GM11168 (cell line): ENCODE data around the gene SLC25A33.
"Not testable (repeated sequence)": the region's sequence is repeated elsewhere in the genome, so short reads cannot be mapped to it uniquely, and the experiment has no call there.

Source experiments
- in situ Hi-C: fragments of 300-500 bp; cut with MboI; formaldehyde crosslinking; loops from one replicate; pipeline ENCODE4 v1.12.0; 2022; ENCODE audit warnings: low sequenced_read_pairs; ENCODE audit not compliant: unreplicated experiment

SLC25A33 gene, protein sequence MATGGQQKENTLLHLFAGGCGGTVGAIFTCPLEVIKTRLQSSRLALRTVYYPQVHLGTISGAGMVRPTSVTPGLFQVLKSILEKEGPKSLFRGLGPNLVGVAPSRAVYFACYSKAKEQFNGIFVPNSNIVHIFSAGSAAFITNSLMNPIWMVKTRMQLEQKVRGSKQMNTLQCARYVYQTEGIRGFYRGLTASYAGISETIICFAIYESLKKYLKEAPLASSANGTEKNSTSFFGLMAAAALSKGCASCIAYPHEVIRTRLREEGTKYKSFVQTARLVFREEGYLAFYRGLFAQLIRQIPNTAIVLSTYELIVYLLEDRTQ

DNA sequence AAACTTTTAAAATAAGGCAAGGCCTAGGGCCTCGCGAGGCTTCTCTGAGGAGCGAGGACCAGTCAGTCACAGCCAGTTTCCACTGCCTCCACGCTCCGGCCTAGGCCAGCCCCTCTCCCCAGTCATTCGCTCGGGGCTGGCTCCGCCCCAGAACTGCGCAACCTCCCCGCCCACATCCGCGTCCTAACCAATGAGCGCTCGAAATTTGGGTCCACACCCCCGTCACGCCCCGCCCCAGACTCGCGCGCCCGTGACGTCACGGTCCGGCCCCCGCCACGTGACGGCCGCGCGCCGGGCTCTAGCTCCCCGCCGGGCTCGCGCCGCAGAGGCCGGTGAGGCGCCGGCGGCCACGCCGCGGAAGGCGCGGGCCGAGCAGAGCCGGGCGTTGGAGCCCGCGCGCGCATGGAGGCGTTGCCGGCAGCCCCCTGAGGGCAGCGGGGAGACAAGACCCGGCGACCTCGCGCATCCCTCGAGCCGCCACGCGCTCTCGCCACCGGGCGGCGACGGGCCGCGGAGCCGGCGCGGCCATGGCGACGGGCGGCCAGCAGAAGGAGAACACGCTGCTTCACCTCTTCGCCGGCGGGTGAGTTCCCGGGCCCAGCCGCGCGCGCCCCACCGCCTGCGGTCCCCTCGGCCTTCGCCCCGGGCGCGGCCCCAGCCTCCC lies at the start of gene SLC25A33:
SLC25A33 (plus strand) TSS at position 301 of the 664 bp plus-strand sequence; CDS start at position 528, 227 bp downstream.
- in situ Hi-C loops = no loop called here

DNA sequence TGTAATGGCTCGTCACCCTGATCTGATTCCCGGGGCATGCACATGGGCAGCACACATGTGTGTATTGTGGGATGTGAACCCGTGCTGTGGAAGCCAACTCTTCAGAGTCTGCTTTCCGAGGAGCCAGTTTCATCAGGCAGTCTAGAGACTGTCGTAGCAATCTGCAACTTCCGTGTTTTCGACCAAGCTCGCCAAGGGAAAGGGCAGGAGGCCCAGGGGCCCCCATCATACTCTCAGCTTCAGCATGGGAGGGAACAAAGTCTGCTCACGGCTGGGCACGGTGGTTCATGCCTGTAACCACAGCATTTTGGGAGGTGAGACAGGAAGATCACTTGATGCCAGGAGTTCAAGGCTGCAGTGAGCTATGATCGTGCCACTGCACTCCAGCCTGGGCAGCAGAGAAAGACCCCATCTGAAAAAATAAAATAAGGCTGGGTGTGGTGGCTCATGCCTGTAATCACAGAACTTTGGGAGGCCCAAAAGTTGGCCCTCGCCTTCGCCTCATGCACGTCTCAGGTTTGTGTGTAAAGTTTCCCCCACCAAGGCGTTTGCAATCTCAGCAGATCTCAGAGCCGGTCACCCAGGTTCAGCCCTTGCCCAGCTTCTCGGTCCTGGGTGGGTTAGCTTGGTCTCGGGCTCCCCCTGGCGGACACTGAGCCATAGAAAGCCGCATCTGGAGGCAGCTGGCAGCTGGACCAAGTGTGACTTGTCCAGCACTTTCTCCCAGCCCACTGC lies 48.5 kb upstream of the SLC25A33 start:
- in situ Hi-C loops = loop anchor here (10.0 kb wide), 1 partner anchor 196 kb away; the partner anchor contains the start of gene SPSB1

DNA sequence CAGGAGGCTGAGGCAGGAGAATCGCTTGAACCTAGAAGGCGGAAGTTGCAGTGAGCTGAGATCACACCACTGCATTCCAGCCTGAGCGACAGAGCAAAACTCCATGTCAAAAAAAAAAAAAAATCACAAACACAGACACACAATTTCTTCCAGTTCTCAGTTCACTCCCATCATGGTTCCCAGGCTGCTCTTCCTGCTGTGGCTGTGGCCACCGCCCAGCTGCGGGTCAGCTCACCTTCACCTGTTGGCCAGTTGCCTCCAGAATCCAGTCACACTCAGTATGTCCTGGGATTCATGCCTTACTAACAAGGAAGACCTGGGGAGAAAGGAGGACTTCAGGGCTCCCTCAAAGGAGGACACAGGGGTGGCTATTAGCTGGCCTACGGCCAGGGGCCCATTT lies 45.9 kb upstream of the SLC25A33 start:
- in situ Hi-C loops = loop anchor here (10.0 kb wide), 1 partner anchor 199 kb away; the partner anchor contains the start of gene SPSB1

DNA sequence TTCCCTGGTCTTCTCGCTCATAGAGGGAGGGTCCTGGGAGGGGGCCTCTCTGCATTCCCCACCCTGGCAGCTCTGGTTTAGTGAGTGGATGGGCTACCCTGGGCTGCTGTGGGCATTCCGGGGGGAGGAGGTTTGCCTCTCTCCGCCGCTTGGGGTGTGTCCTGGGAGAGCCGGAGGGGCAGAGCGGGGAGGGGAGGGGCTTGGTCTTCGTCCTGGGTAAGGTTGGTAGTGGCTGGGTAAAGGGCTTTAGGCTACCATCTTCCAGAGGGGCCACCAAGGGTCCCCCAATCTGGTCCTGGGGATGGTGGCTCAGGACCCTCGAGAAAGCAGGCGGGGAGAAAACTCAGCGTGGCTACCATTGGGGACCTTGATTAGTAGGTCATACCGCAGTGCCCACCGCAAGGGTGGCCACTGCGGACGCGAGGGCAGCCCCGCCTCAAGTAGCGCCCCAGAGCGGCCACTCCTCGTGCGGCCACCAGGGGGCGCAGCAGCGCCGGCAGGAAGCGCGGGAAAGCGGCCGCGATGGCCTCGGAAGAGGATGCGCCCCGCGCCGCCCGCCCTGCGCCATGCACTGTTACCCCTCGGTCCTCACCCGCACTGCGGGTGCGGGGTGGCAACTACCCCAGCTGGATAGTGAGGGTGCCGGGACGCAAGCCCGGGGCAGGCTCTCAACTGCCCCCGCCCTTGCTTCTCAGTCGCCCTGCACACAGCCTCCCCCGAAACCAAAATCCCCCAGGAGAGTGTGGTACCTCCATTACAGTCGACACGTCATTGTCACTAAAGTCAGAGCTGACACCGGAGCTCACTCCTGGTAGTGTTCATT lies 44.1 kb upstream of the SLC25A33 start:
- in situ Hi-C loops = loop anchor here (10.0 kb wide), 1 partner anchor 200 kb away; the partner anchor contains the start of gene SPSB1

DNA sequence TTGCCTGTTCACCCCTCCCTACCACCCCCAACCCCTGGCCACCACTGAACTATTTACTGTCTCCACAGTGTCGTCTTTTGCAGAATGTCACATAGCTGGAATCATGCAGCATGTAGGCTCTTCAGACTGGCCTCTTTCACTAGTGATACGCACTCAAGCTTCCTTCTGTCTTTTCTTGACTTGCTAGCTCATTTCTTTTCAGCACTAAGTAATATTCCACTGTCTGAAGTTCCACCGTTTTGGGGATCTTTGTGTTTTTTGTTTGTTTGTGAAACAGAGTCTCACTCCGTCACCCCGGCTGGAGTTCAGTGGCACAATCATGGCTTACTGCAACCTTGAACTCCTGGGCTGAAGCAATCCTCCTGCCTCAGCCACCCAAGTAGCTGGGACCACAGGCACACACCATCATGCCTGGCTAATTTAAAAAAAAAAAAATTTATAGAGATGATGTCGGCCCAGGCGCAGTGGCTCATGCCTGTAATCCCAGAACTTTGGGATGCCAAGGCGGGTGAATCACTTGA lies 43.4 kb upstream of the SLC25A33 start:
- in situ Hi-C loops = loop anchor here (10.0 kb wide), 1 partner anchor 201 kb away; the partner anchor contains the start of gene SPSB1

GRCh38 chr1:9500756-9501754 lies 38.2 kb upstream of the SLC25A33 start:
- in situ Hi-C loops = loop anchor here (5.0 kb wide), 1 partner anchor 66 kb away; no protein-coding TSS in a partner anchor

- in situ Hi-C loops = loop anchor here (5.0 kb wide), 1 partner anchor 64 kb away; no protein-coding TSS in a partner anchor
Measured at GRCh38 chr1:9503001-9503675, 36.1 kb upstream of the SLC25A33 start.

GRCh38 chr1:9505143-9505542 lies 34.1 kb upstream of the SLC25A33 start:
- in situ Hi-C loops = no loop called here

DNA sequence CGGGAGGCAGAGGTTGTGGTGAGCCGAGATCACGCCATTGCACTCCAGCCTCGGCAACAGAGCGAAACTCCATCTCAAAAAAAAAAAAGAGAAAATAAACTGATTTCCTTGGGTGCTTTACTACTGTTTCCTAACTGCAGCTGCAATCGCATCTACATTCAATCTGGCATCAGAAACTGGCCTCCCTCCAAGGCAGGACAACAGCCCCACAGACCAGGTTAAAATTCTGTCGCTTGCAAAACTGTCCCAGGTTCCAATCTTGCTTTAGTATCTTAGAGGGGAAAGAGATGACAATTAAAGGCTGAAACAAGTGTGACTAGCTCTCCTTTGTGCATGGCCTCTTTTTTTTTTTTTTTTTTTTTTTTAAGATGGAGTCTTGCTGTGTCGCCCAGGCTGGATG lies 32.4 kb upstream of the SLC25A33 start:
- in situ Hi-C loops = no loop called here

GRCh38 chr1:9510130-9510529 lies 29.1 kb upstream of the SLC25A33 start:
- in situ Hi-C loops = no loop called here

GRCh38 chr1:9515550-9515949 lies 23.7 kb upstream of the SLC25A33 start:
- in situ Hi-C loops = not testable (repeated sequence)

- in situ Hi-C loops = no loop called here
Measured at GRCh38 chr1:9518454-9518998, 20.7 kb upstream of the SLC25A33 start.

DNA sequence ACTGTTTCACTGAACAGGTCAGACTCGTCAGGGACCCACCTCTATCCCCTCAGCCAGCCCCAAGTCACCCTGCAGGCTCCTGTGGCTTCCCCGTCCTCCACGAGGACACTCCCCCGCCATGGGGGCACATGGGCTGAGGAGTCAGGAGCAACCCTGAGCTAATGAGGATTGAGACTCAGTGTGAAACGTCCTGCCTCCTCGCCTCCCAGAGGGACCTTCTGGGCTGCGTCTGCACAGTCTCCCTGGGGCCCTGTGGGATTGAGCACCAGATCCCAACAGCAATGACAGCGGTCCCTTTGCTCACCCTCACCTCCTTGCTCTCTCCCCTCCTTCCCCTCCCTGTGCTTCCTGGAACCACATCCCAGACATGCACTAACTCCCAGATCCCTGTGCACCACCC lies 18.9 kb upstream of the SLC25A33 start:
- in situ Hi-C loops = no loop called here

DNA sequence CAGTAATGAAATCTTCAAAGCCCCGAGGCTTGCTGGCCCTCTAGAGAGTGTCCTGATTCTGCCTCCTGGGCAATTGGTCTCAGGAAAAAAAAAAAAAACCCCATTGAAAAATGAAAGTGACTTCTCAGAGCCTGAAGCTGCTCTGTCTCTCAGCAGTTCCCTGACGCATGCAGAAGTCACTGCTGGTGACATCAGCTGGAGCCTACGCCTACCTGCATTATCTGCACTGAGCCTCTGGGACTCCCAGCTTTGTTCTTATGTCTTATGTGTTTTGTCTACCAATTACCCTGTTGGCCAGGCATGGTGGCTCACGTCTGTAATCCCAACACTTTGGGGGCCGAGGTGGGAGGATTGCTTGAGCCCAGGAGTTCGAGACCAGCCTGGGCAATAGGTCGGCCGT lies 10.1 kb upstream of the SLC25A33 start:
- in situ Hi-C loops = no loop called here

DNA sequence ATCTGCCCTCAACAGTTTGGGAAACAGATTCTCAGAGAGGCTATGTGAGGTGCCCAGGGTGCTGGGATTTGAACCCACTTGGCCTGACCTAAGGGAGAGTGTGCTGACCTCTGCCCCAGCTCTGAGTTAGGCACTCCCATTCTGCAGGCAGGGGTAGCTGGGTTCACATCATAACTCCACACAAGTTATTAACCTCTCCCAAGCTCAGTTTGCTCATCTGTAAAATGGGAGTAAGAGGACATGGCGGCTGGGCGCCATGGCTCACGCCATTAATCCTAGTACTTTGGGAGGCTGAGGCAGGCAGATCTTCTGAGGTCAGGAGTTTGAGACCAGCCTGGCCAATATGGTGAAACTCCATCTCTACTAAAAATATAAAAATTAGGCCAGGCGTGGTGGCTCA lies 8.9 kb upstream of the SLC25A33 start:
- in situ Hi-C loops = no loop called here

- in situ Hi-C loops = no loop called here
Measured at GRCh38 chr1:9534953-9535352, 4.3 kb upstream of the SLC25A33 start.

DNA sequence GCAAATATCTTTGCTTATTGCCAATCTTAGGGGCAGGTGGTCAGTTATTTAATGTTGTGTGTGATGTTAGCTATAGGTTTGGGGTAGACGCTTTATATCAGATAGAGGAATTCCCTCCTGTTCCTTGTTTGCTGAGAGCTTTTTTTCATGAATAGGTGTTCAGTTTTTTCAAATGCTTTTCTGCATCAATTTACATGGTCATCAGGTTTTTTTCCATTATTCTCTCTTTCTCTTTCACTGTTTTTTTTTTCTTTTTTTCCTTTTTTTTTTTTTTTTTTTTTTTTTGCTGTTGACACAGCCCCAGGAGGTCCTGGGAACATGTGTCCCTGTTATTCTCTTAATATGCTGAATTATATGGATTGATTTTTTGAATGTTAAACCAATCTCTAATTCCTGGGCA lies 3.0 kb upstream of the SLC25A33 start:
- in situ Hi-C loops = no loop called here
